HG03045 (cell line): ENCODE measurements around the gene NT5DC1.

Source experiments
- ATAC-seq: cut with Tn5 transposase; IDR thresholded peaks from one replicate; pipeline ENCODE4 v1.9.1; 2021; ENCODE audit warnings: mild to moderate bottlenecking, moderate library complexity; ENCODE audit not compliant: unreplicated experiment

Gene NT5DC1

DNA sequence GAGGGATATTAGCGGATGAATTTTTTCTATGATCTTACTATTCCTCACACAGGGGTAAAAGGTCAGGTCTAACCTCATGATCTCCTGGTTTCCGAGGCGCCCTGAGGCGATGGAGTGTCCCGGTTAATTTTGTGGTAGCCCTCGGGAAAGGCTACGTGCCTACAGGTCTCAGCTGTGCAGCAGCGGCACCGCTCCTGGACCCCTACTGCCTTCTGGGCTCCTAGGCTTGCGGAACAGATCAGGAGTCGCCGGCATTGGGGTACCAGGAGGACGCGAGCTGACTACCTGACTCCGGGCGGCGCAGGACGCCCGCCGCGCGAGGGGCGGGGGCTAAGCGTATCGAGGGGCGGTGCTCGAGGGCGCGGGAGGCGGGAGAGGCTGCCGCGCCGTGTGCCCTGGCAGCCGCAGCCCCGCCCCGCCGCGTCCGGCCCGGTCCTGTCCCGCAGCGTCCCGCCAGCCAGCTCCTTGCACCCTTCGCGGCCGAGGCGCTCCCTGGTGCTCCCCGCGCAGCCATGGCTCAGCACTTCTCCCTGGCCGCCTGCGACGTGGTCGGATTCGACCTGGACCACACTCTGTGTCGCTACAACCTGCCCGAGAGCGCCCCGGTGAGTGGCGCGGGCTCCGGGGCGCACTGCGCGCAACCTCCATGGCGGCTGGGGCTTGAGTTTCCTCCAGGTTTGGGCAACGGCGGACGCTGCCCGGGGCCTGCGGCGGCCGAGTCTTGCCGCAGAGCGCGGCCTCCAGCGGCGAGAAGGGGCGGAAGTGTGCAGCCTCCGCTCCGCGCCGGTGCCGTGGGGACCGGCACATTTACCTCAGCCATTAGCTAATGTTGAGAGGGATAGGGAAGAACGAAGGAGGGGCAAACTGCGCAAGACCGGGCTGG, at the start of gene NT5DC1:
Gene NT5DC1 (plus strand): TSS at position 435 of the 883 bp plus-strand sequence. CDS start 78 bp downstream, at position 513.
- ATAC-seq, result peak; percentile 90

GRCh38 chr6:116051244-116051643, 49.4 kb upstream of the NT5DC1 start:
- no peak for ATAC-seq

DNA sequence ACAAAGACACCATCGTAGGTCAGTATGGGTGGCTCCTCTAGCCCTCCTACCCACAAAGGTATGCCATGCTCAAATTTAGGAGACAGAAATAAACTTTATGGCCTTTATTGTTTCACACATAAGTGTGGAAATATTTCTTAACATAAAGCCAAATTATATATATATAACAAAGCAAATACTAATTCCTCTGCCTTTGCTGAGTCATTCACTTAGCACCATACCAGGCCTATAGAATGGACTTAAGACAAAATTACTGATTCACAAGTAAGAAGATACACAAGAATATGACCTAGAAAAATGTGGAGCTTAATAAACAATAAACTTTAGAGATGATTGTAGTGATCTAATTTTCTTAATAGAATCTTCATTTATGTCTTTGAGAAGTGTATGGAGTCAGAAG, 45.1 kb upstream of the NT5DC1 start:
- ATAC-seq, result no peak

GRCh38 chr6:116057766-116058165, 42.9 kb upstream of the NT5DC1 start:
- ATAC-seq, result no peak

DNA sequence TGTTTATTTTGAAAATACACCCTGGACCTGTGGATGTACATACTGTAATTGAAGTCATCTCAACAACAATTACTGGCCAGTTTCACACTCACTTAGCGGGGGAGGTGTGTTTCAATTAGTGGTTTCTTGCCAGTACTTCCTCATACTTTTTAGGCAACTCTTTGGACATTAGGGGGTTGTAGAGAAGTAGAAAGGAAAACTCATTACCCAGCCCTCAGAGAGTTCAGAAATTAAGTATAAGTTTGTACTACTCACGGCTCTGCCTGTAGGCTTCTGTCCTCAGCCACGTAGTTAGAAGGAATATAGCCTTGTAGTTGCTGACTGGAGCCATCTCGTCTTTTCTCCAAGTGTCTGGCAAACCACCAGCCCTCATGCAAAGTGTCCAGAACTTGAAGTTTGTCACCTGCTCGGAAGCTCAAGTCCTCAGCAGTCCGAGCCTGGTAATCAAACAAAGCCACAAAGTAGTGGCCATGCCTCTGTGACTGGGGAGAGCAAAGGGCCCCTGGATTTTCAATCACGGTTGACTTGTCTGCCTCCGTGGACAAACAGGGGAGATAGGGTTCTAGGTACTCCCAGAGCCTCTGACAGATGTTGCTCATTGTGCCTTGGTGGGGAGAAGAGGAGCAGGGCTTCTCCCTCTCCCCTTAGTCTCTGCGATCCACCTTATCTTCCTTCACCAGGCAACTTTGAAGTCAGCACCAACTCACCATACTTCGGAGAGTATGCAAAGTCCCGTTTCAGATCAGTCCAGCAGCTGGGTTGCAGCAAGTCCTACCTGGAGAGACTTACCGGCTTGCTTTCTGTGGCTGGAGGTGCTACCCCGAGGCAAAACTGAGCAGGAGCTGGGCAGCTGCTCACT, 40.7 kb upstream of the NT5DC1 start:
- ATAC-seq, result peak; percentile 77

DNA sequence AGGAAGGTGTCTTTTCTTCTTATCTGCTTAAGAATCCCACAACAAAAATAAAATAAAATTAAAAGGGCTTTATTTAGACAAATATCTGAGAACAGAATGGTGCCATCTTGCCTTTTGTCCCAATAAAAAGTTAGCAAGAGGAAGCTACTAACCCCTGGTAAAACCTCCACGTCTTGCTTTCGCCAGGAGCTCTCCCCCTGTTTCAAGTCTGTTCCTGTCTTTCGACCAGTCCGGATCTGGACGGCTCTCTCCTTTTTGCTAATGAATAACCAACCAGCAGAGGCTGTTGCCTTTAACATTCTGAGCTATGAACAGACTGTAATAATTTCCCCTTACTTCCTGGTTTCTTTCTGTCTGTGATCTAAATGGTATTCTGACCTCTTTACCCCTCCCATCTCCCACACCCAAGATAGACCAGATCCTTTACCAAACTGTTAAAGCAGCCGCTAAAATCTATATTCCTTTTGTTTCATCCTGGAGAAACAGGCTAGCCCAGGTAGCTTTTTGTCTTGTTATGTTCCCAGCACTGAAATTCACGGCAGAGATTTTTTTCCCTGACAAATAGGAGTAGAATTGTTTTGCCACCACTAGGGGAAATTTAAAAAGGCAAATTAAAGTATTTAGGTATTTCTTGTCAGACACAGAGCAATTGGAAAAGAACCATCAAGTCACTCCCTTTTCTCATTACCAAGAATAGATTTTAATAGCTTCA, 39.9 kb upstream of the NT5DC1 start, which contains the start of gene FRK:
Gene FRK (minus strand): TSS at position 320 of the 712 bp plus-strand sequence. CDS start 580 bp downstream, outside the sequence.
- no peak for ATAC-seq

- ATAC-seq, result no peak
Measured at GRCh38 chr6:116062496-116062895, 38.2 kb upstream of the NT5DC1 start.

DNA sequence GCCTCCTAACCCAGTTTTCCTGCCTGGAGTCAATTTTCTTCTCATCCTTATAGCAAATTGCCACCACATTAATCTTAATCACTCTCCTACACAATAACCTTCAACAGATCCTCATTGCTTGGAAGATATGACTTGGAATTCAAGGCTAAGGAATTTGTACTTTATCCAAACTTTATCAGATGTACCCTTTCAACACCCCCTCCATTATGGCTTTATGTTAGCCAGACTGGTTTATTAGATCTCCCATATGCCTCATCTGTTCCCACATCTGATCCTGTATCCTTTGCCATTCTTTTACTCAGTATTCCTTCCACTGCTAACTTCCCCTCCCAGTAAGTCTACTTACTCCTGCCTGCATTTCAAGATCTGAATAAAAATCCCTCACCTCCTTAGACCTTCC, 36.0 kb upstream of the NT5DC1 start:
- no peak for ATAC-seq

DNA sequence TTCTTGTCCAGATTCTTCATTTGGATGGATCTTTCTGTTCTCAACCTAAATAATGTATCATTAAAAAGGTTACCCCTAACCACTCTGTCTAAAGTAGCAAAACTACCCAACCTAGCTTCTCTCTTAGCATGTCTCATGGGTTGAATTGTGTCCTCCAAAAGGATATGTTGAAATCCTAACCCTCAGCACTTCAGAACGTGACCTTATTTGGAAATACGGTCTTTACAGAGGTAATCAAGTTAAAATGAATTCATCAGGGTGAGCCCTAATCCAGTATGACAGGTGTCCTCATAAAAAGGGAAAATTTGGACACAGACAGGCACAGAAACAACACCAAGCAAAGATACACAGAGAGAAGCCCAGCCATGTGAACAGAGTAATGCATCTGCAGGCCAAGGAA, 33.9 kb upstream of the NT5DC1 start:
- ATAC-seq, result no peak

GRCh38 chr6:116070101-116070500, 30.6 kb upstream of the NT5DC1 start:
- ATAC-seq, result no peak

DNA sequence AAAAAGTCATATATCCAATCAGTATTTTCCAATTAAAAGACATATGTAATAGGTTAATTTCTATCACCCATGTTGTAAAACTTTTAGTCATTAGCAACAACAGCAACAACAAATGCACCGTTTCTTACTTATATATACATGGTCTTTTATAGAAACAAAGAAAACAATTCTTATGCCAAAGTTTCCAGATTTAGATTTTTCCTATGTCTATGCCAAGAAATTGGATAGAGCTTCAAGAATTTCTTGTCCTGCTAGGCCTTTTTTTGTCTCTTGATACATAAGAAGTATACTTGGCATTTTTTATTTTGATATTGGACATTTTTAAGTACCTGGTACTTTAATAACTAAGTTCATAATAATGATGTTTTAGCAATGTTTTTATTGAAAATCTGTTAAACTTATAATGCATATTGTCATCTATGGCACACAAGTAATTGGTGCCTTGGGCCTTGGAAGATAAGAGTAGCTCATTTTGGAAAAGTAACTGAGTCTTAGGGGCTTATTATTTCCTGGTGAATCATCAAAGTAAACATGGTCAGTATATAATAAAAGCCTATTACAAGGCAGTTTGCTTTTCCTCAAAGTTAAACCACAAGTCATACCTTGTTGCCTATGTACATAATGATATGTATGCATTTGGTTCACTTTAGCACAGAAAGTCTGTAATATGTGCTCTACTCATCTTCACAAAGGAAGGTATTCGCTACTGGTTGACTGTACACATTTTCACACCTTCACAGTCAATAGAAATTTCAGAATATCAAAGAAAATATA, 29.9 kb upstream of the NT5DC1 start:
- ATAC-seq, result no peak

GRCh38 chr6:116072368-116072767, 28.3 kb upstream of the NT5DC1 start:
- ATAC-seq, result no peak

- no peak for ATAC-seq
Measured at GRCh38 chr6:116073765-116074440, 26.8 kb upstream of the NT5DC1 start.

GRCh38 chr6:116074732-116075390, 25.8 kb upstream of the NT5DC1 start:
- ATAC-seq, result no peak

- ATAC-seq, result no peak
Measured at GRCh38 chr6:116078522-116078921, 22.1 kb upstream of the NT5DC1 start.

- no peak for ATAC-seq
Measured at GRCh38 chr6:116078945-116079344, 21.7 kb upstream of the NT5DC1 start.

DNA sequence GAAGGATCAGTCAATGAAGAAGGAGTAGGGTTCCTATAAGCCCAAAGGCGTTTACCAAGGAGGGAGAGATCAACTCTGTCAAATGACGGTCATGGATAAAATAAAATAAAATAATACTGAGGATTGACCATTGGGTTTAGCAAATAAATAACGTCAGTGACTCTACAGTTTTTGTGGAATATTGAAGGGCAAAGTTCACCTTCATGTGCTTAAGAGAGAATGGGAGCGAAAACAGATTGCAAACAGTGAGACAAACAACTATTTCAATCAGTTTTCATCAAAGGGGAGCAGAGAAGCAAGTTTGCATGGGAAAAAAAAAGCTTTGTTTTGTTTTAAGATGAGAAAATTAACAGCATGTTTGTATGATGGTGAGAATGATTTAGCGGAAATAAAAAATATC, 17.6 kb upstream of the NT5DC1 start:
- no peak for ATAC-seq

DNA sequence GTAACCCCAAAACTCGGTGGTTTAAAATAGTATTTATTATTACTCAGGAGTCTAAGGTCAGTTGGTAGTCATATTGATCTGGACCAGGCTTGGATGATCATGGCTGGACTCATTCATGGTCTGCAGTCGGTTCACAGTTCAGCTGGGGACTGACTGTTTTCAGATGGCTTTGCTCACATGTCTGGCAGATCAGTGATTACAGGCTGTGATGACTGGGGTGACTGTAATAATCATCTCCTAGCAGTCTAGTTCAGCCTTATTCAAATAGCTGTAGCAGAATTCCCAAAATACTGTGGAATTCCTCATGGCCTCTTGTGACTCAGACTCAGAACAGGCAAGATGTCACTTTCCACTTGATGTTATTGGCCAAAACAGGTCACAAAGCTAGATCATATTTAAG, 16.4 kb upstream of the NT5DC1 start:
- no peak for ATAC-seq

DNA sequence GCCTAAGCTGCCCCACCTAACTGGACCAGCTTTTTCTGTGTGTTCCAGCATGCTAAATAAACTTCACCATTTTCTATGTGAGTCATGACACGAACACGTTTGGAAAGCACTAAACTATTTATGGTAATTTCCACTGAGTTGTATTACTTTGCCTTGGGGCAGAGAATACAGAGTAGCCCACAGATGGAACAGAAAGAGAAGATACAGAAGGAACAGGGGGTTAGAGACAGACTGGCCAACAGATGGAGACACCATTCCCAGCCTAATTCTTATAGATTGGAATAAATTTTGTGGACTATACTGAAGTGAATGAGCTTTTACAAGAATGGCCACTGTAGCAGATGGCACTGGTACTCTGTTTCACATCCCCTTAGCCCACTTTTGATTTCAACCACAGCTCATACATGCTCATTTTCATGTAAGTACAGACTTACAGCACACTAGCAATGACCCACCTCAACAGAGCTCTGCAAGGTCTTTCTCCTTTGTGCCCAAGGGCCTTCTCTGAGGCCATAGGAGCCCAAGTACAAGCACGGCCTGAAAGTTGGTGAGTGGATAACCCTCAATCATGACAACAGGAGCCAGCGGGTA, 13.1 kb upstream of the NT5DC1 start:
- peak; percentile 96 for ATAC-seq
